Astrocyte of the spinal cord (primary cell): ENCODE data around the gene MBD3L4.
"Not testable (repeated sequence)": the region's sequence is repeated elsewhere in the genome, so short reads cannot be mapped to it uniquely, and the experiment has no call there.

Experiments used
- DNase-seq: peaks from one replicate; pipeline ENCODE4 v3.0.0; 2011; ENCODE audit warnings: low read depth, low spot score
- H3K4me3 ChIP-seq: 2 replicates; pipeline ENCODE4 v1.5.1; 2011; ENCODE audit warnings: low read depth, mild to moderate bottlenecking, low read length, moderate library complexity
- in situ Hi-C: cut with HindIII; loops from 2 replicates; pipeline ENCODE4 v1.10.0; 2017; ENCODE audit warnings: low sequenced_read_pairs
- TF ChIP-seq, protein P1 (sequence below): IDR thresholded peaks from 2 replicates; pipeline ENCODE4 v1.5.1; 2012; ENCODE audit warnings: low read depth, mild to moderate bottlenecking, low read length, inconsistent platforms

MBD3L4 gene

GRCh38 chr19:7069904-7070226 lies 29.9 kb upstream of the MBD3L4 start:
- TF ChIP-seq, protein P1, sequence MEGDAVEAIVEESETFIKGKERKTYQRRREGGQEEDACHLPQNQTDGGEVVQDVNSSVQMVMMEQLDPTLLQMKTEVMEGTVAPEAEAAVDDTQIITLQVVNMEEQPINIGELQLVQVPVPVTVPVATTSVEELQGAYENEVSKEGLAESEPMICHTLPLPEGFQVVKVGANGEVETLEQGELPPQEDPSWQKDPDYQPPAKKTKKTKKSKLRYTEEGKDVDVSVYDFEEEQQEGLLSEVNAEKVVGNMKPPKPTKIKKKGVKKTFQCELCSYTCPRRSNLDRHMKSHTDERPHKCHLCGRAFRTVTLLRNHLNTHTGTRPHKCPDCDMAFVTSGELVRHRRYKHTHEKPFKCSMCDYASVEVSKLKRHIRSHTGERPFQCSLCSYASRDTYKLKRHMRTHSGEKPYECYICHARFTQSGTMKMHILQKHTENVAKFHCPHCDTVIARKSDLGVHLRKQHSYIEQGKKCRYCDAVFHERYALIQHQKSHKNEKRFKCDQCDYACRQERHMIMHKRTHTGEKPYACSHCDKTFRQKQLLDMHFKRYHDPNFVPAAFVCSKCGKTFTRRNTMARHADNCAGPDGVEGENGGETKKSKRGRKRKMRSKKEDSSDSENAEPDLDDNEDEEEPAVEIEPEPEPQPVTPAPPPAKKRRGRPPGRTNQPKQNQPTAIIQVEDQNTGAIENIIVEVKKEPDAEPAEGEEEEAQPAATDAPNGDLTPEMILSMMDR = no peak
- no peak for DNase-seq
- peak overlapping the region; percentile 88 for H3K4me3 ChIP-seq
- in situ Hi-C loops = no loop called here

DNA sequence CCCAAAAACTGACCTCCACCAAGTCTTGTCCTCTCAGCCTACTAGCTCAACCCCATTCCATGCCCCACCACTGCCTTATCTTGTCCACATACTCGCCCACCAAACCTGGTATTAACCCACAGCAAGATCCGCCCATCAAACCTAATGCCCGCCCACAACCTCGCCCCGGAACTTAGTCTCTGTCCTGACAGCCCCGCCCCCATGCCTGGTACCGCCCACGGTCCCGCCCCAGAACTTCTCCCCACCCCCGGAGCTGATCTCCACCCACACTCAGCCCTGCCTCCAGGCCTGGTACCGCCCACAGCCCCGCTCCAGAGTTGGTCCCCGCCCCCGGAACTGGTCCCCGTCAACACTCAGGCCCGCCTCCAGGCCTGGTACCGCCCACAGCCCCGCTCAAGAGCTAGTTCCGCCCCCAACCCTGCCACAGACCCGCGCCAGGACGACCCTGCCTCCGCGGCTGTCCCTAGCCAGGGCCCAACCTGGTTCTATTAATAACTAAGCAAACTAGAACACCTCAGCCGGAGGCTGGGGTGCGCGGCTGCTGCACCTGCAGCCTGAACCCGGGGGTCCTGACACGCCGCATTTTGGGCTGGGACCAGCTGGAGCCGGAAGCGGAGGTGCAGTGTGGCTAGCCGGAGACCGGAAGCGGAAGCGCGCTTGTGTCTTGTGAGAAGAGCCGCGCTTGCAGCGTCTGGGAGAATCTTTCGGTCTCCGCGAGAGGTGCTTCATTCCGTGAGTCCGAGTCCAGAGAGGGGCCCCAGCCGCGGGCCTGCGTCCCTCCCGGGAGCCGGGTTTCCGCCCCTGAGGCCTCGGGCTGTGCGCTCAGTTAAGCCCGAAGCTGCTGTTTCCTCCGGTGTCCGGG lies 29.3 kb upstream of the MBD3L4 start, which contains the start of gene ZNF557:
TSS of gene ZNF557 (plus strand) at position 662 of the 862 bp plus-strand sequence. CDS start 5,372 bp downstream, outside the sequence.
- TF ChIP-seq, protein P1 = no peak
- peak; percentile 98 for DNase-seq
- in situ Hi-C loops = no loop called here
- peak within 1 kb of the TSS; percentile 88 for H3K4me3 ChIP-seq

GRCh38 chr19:7068599-7068998 lies 28.6 kb upstream of the MBD3L4 start:
- in situ Hi-C loops = no loop called here
- H3K4me3 ChIP-seq = no peak overlapping the region
- DNase-seq = no peak
- TF ChIP-seq, protein P1 = no peak

DNA sequence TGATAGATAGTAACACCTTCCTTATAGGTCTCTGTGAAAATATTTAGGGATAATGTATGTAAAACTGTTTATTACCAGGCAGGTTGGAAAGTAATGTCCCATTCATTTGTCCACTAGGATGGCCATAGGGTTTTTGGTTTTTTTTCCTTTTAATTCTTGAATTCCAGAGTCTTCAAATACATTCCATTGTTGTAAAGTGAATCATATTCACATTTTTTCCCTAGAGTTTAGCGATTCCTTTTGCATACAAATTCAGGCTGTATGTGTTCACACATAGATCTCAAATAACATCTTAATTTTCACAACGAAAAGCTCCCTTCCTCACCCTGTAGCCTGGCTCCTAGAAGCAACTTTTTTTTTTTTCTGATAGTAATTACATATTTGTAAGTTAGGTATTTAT lies 27.7 kb upstream of the MBD3L4 start:
- no peak overlapping the region for H3K4me3 ChIP-seq
- in situ Hi-C loops = no loop called here
- DNase-seq = no peak
- TF ChIP-seq, protein P1 = no peak

DNA sequence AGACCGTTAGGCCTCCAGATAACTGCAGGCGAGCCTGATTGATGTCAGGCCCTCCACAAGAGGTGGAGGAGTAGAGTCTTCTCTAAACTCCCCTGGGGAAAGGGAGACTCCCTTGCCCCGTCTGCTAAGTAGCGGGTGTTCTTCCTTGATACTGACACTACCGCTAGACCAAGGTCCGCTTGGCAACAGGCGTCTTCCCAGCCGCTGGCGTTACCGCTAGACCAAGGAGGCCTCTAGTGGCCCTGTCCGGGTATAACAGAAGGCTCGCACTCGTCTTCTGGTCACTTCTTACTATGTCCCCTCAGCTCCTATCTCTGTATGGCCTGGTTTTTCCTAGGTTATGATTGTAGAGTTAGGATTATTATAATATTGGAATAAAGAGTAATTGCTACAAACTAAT lies 27.1 kb upstream of the MBD3L4 start:
- H3K4me3 ChIP-seq, in situ Hi-C loops, DNase-seq: not testable (repeated sequence)
- TF ChIP-seq, protein P1 = peak; percentile 30

- in situ Hi-C loops = no loop called here
- TF ChIP-seq, protein P1 = no peak
- H3K4me3 ChIP-seq = no peak overlapping the region
Observed at GRCh38 chr19:7063764-7064418, 23.9 kb upstream of the MBD3L4 start.

More at GRCh38 chr19:7063764-7064418, 23.9 kb upstream of the MBD3L4 start:
- no peak for DNase-seq
